Activated CD8-positive, alpha-beta memory T cell treated with anti-CD3 and anti-CD28 coated beads, Interleukin-2, amount 50 U/mL, for 24 hours (primary cell): Measurements from ENCODE around the gene CBFA2T3.

Experiments
- DNase-seq: peaks from one replicate; pipeline ENCODE4 v3.0.0-alpha.2; 2020; ENCODE audit errors: extremely low read depth

The CBFA2T3 gene

GRCh38 chr16:88859381-88860091 lies 117.5 kb downstream of the CBFA2T3 start:
- DNase-seq = no peak

- peak; percentile 31 for DNase-seq
These were observed 119.2 kb downstream of the CBFA2T3 start for GRCh38 chr16:88857728-88858339.

- peak; percentile 92 for DNase-seq
These were observed 119.9 kb downstream of the CBFA2T3 start, which contains the start of the genes GALNS and TRAPPC2L for GRCh38 chr16:88856828-88857727. Gene GALNS (minus strand): TSS chr16:88856947. CDS start chr16:88856877, 70 bp downstream. Gene TRAPPC2L (plus strand): TSS chr16:88857127. CDS start chr16:88857151, 24 bp downstream.

- no peak for DNase-seq
These were observed 120.7 kb downstream of the CBFA2T3 start for GRCh38 chr16:88856122-88856827.

GRCh38 chr16:88855736-88856121 lies 121.3 kb downstream of the CBFA2T3 start:
- no peak for DNase-seq

- DNase-seq = no peak
These were observed 121.8 kb downstream of the CBFA2T3 start for GRCh38 chr16:88855176-88855575.

- DNase-seq = no peak
These were observed 122.5 kb downstream of the CBFA2T3 start for GRCh38 chr16:88854306-88855111.

GRCh38 chr16:88853325-88853941 lies 123.6 kb downstream of the CBFA2T3 start:
- no peak for DNase-seq

- no peak for DNase-seq
These were observed 125.4 kb downstream of the CBFA2T3 start for GRCh38 chr16:88851616-88852015.

- DNase-seq = no peak
These were observed 126.3 kb downstream of the CBFA2T3 start for GRCh38 chr16:88850531-88851199.

- DNase-seq = no peak
These were observed 128.4 kb downstream of the CBFA2T3 start for GRCh38 chr16:88848557-88848956.

- DNase-seq = no peak
These were observed 129.4 kb downstream of the CBFA2T3 start for GRCh38 chr16:88847654-88848053.

GRCh38 chr16:88846088-88846487 lies 130.9 kb downstream of the CBFA2T3 start:
- DNase-seq = no peak

GRCh38 chr16:88844419-88845036 lies 132.5 kb downstream of the CBFA2T3 start:
- no peak for DNase-seq

GRCh38 chr16:88843256-88843655 lies 133.8 kb downstream of the CBFA2T3 start:
- no peak for DNase-seq

GRCh38 chr16:88842806-88843205 lies 134.2 kb downstream of the CBFA2T3 start:
- DNase-seq = no peak

GRCh38 chr16:88842308-88842756 lies 134.7 kb downstream of the CBFA2T3 start:
- no peak for DNase-seq

- DNase-seq = no peak
These were observed 135.3 kb downstream of the CBFA2T3 start for GRCh38 chr16:88841521-88842307.
